Mesothelial cell of epicardium (in vitro differentiated cells): ENCODE results near the gene PJA1. TPM values are rescaled to one million over a fixed set of nuclear protein-coding genes. Genes with fewer than 3 reads are reported as not detected.

Source experiments
- DNase-seq, 2 experiments: peaks; one replicate each; pipeline ENCODE4 v3.0.0; 2021; ENCODE audit warnings: low spot score in 2 of 2; ENCODE audit not compliant: unreplicated experiment in 2 of 2
- H3K27ac Mint-ChIP-seq: 2 replicates; pipeline ENCODE4 v1.8.0; 2021; ENCODE audit warnings: mixed read lengths
- H3K27me3 Mint-ChIP-seq: 2 replicates; pipeline ENCODE4 v1.8.0; 2021; ENCODE audit warnings: low read depth, mixed read lengths
- H3K36me3 Mint-ChIP-seq: 2 replicates; pipeline ENCODE4 v1.8.0; 2021; ENCODE audit warnings: mixed read lengths
- H3K4me1 Mint-ChIP-seq: 2 replicates; pipeline ENCODE4 v1.8.0; 2021; ENCODE audit warnings: mixed read lengths
- H3K4me3 Mint-ChIP-seq: 2 replicates; pipeline ENCODE4 v1.8.0; 2021; ENCODE audit warnings: mild to moderate bottlenecking, moderate library complexity, mixed read lengths
- H3K9me3 Mint-ChIP-seq: 2 replicates; pipeline ENCODE4 v1.8.0; 2021; ENCODE audit warnings: mixed read lengths
- total RNA-seq: library from RNA; stranded (reverse); gene quantifications from 3 replicates; pipeline ENCODE4 v1.2.1, GENCODE V29; 2021
- TF ChIP-seq, protein P1 (sequence below): fragments of 200-600 bp; sonication (generic); IDR thresholded peaks from one replicate; pipeline ENCODE4 v1.5.0; 2021; ENCODE audit warnings: antibody characterized with exemption; ENCODE audit not compliant: unreplicated experiment

The PJA1 gene, protein sequence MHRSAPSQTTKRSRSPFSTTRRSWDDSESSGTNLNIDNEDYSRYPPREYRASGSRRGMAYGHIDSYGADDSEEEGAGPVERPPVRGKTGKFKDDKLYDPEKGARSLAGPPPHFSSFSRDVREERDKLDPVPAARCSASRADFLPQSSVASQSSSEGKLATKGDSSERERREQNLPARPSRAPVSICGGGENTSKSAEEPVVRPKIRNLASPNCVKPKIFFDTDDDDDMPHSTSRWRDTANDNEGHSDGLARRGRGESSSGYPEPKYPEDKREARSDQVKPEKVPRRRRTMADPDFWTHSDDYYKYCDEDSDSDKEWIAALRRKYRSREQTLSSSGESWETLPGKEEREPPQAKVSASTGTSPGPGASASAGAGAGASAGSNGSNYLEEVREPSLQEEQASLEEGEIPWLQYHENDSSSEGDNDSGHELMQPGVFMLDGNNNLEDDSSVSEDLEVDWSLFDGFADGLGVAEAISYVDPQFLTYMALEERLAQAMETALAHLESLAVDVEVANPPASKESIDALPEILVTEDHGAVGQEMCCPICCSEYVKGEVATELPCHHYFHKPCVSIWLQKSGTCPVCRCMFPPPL
- 34.8 to 37.5 TPM (median 37.2 TPM) in 3 replicates for total RNA-seq

DNA sequence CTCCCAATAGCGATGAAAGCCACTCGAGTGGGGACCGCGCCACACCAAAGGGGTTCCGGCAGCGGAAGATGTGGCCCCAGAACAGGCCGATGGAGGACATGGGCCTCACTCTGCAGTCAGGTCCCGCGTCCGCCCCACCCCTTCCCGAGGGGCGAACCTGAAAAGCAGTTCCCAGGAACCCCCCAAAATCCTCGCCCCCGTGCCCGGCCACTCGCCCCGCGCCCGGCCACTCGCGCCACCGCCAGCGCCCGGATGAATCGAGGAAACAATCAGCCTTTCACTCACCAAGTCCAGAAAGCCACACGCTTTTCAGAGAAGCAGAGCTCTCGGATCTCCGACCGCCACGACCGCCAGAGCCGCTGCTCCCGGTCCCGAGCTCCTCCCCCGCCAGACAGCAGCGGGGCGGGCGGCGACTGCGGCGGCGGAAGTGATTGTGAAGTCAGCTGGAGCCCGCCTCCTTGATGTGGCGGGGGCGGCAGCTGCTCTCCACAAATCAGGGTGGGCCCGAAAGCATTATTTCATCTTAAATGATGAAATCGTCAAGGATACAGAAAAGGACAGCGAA is at the start of gene PJA1:
Gene PJA1, minus strand, starts transcription at position 367 of the 565 bp plus-strand sequence. CDS start 2,380 bp downstream, outside the sequence.
- TF ChIP-seq, protein P1, sequence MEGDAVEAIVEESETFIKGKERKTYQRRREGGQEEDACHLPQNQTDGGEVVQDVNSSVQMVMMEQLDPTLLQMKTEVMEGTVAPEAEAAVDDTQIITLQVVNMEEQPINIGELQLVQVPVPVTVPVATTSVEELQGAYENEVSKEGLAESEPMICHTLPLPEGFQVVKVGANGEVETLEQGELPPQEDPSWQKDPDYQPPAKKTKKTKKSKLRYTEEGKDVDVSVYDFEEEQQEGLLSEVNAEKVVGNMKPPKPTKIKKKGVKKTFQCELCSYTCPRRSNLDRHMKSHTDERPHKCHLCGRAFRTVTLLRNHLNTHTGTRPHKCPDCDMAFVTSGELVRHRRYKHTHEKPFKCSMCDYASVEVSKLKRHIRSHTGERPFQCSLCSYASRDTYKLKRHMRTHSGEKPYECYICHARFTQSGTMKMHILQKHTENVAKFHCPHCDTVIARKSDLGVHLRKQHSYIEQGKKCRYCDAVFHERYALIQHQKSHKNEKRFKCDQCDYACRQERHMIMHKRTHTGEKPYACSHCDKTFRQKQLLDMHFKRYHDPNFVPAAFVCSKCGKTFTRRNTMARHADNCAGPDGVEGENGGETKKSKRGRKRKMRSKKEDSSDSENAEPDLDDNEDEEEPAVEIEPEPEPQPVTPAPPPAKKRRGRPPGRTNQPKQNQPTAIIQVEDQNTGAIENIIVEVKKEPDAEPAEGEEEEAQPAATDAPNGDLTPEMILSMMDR = no peak
- peaks cover 17% of the 10 kb centered on the region for H3K36me3 Mint-ChIP-seq
- H3K27ac Mint-ChIP-seq = peak within 1 kb of the TSS; percentile 86
- peak within 1 kb of the TSS; percentile 84 for H3K4me3 Mint-ChIP-seq
- H3K9me3 Mint-ChIP-seq = peaks cover 17% of the 10 kb centered on the region
- peaks cover 11% of the 10 kb centered on the region for H3K4me1 Mint-ChIP-seq
- H3K27me3 Mint-ChIP-seq = no peaks in the 10 kb centered on the region
- peak; percentile 53 to 65 for DNase-seq

DNA sequence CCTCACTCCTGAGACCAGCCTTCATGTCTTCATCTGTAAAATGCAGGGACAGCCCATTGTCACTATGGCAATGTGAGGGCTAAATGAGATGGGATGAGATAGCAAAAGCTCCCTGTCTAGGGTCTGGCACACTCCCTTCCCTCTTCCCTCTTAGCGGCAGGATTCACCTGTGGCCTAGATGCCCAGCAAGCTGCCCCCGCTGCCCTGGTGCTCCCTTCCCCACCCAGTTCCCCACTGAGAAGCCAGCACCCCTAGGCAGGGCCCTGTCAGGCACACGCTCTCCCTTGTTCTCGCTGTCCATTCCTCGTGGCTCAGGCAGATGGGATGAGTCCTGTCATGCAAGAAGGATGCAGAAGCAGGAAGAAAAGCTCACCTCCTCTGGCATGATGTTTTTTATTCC is 49.2 kb upstream of the PJA1 start:
- Mint-ChIP-seq H3K27ac (no peak overlapping the region), H3K9me3 (peaks cover 12% of the 10 kb centered on the region), H3K36me3 (no peaks in the 10 kb centered on the region), H3K4me1 (no peaks in the 10 kb centered on the region), H3K27me3 (no peaks in the 10 kb centered on the region), H3K4me3 (no peak overlapping the region)
- DNase-seq = no peak
- TF ChIP-seq, protein P1 = no peak

DNA sequence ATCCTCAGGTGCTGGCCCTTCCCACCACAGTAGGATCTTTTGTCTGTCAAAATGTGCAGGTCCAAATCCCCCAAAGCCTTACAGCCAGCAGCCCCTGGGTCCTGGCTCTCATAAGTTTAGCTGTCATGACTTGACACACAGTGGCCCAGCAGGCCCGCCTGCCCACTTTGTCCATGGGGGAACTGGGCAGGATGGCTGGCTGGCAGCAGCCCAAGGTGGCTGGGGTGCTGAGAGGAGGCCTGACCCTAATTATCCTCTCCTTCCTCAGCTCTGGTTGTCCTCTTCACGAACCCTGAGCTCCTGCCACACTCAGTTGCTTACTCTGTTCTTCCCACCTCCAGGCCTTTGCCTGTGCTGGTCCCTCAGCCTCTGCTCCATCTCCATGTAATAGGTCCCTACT is 46.4 kb upstream of the PJA1 start:
- Mint-ChIP-seq H3K4me1 (no peaks in the 10 kb centered on the region), H3K27ac (no peak overlapping the region), H3K36me3 (no peaks in the 10 kb centered on the region), H3K9me3 (peaks cover 22% of the 10 kb centered on the region), H3K27me3 (no peaks in the 10 kb centered on the region), H3K4me3 (no peak overlapping the region)
- TF ChIP-seq, protein P1 = no peak
- DNase-seq = no peak

DNA sequence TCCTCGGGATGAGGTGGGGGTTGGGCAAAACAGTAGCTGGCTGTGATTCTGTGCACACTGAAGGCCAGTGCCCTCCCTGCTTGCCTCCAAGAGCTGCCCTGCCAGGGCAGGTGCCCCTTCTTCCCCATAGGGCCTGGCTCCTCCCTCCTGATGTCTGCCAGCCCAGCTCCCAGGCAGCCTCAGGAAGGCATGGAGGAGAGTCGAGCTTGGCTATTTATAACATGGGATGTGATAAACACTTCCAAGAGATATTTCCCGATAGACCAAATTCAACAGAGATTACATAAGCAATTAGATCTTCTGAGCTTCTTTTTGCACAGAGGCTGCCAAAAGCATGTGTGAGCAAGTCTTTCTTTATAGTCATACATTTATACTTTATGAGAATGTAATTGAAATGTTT is 45.3 kb upstream of the PJA1 start:
- H3K4me3 Mint-ChIP-seq = no peak overlapping the region
- no peak for DNase-seq
- H3K27ac Mint-ChIP-seq = no peak overlapping the region
- TF ChIP-seq, protein P1 = no peak
- H3K9me3 Mint-ChIP-seq = peaks cover 24% of the 10 kb centered on the region
- no peaks in the 10 kb centered on the region for H3K4me1 Mint-ChIP-seq
- no peaks in the 10 kb centered on the region for H3K36me3 Mint-ChIP-seq
- H3K27me3 Mint-ChIP-seq = no peaks in the 10 kb centered on the region

DNA sequence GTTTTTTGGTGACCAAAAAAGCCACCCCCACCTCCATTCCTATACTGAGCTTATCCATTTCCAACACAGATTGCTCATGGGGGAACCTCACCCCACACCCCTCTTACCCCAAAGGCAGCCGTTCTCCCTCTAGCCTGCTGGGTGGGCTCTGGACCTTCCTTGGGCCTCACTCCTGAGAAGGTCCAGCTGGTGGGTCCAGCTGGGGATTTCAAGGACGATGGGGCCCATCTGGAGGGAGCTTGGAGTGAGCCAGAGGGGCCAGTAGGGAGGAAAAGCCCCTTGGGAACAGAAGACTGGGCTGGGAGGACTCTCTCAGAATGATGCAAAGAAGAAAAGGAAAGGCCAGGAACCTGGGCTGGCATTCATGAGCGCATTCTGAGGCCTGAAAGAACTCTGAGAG is 42.0 kb upstream of the PJA1 start:
- Mint-ChIP-seq H3K4me1 (peaks cover 2% of the 10 kb centered on the region), H3K27ac (no peak overlapping the region), H3K9me3 (peaks cover 23% of the 10 kb centered on the region)

More for the DNA sequence above, 42.0 kb upstream of the PJA1 start:
- TF ChIP-seq, protein P1 = no peak
- Mint-ChIP-seq H3K4me3 (no peak overlapping the region), H3K27me3 (no peaks in the 10 kb centered on the region), H3K36me3 (no peaks in the 10 kb centered on the region)
- no peak for DNase-seq
